ENCODE results near the gene KLK14.

Gene KLK14

GRCh38 chr19:51034704-51035103, 48.0 kb downstream of the KLK14 start, which contains the start of gene KLK12:
Gene KLK12 (minus strand): TSS chr19:51035002. CDS start chr19:51034621, 381 bp downstream.
- DNase-seq, result no peak

DNA sequence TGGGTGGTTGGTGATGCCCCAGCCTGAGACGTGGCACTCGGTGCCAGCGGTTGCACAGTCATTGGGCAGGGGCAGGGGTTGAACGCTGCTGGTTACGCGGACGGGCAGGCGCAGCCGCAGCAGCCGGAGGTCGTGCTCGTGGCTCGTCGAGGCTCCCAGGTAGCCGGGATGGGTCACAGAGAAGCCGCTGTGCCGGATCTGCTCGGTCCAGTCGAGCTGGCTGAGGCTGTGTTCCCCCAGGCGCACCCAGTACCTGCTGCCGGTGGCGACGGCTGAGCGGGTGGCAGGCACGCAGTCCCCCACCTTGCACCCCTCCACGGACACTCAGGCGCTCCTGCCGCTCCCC, 50.8 kb downstream of the KLK14 start:
- no peak for DNase-seq

- DNase-seq, result no peak
Observed at GRCh38 chr19:51031220-51031879, 51.3 kb downstream of the KLK14 start.

DNA sequence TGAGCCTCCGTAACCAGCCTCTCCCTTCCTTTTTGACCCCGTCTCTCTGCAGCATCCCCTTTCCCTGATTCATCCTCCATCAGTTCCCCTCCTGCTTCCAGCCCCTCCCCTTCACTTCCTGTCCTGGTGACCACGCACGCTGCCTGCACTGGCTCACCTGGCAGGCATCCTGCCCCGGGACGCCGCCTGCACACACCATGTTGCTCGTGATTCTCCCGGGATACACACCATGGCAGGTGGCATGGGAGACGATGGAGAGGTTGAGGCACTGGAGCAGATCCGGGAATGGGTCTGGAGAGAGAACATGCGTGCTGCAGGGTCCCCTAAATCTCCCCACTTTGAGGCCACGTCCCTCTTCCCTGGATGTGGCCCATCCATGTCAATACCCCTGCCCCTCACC, 52.1 kb downstream of the KLK14 start:
- DNase-seq, result no peak

- DNase-seq, result no peak
Observed at GRCh38 chr19:51029718-51030117, 53.0 kb downstream of the KLK14 start.

All from activated CD8-positive, alpha-beta memory T cell treated with anti-CD3 and anti-CD28 coated beads for 24 hours (primary cell).